CD4-positive, alpha-beta T cell (primary cell): ENCODE results near the gene KSR2. TPM values are rescaled to one million over a fixed set of nuclear protein-coding genes. Genes with fewer than 3 reads are reported as not detected.

Source experiments
- ATAC-seq: fragments of 200-7000 bp; cut with Tn5 transposase; one replicate; pipeline ENCODE4 v1.10.0; 2022; ENCODE audit warnings: mild to moderate bottlenecking; ENCODE audit not compliant: poor library complexity
- CTCF ChIA-PET: fragments of 350-600 bp; sonication (Branson Sonifier 250); formaldehyde crosslinking; loops from one replicate; lab custom pipeline; 2021; ENCODE audit warnings: antibody characterized with exemption, inconsistent platforms; lab: Charles Lee
- POLR2A ChIA-PET: fragments of 350-600 bp; sonication (Branson Sonifier 250); formaldehyde crosslinking; loops from one replicate; lab custom pipeline; 2021; ENCODE audit warnings: antibody characterized with exemption, inconsistent platforms; lab: Charles Lee
- DNase-seq, 14 experiments: peaks; one replicate each; pipeline ENCODE4 v3.0.0-alpha.2; 2013 to 2020; ENCODE audit warnings: mixed read lengths in 2 of 14
- H3K27ac ChIP-seq, 2 donors: one replicate each; pipeline versions ENCODE4 v1.5.1 to v1.7.0; 2013; ENCODE audit warnings: low read length in 2 of 2, low read depth in 1 of 2, mild to moderate bottlenecking in 1 of 2
- H3K27me3 ChIP-seq, 2 experiments: 1 replicate in 1 of 2; 2 replicates in 1 of 2; pipeline versions ENCODE4 v1.6.1 to v1.7.0; 2013; ENCODE audit warnings: low read length in 2 of 2, control low read depth in 1 of 2, mild to moderate bottlenecking in 1 of 2, moderate library complexity in 1 of 2; ENCODE audit not compliant: insufficient read depth in 2 of 2, control insufficient read depth in 1 of 2
- H3K36me3 ChIP-seq: one replicate; pipeline ENCODE4 v1.6.1; 2013; ENCODE audit warnings: low read length, control low read depth; ENCODE audit not compliant: insufficient read depth
- H3K4me1 ChIP-seq: one replicate; pipeline ENCODE4 v1.6.1; 2013; ENCODE audit warnings: low read length, control low read depth; ENCODE audit not compliant: insufficient read depth
- H3K4me3 ChIP-seq: one replicate; pipeline ENCODE4 v1.5.1; 2013; ENCODE audit warnings: mild to moderate bottlenecking, low read length, moderate library complexity
- H3K9me3 ChIP-seq, 2 experiments: 1 replicate in 1 of 2; 2 replicates in 1 of 2; pipeline versions ENCODE4 v1.6.1 to v1.7.0; 2013; ENCODE audit warnings: low read length in 2 of 2, mild to moderate bottlenecking in 2 of 2, control low read depth in 1 of 2, moderate library complexity in 1 of 2; ENCODE audit not compliant: control insufficient read depth in 1 of 2, insufficient read depth in 1 of 2
- H3K27ac Mint-ChIP-seq: one replicate; pipeline ENCODE4 v1.8.0; 2020; ENCODE audit warnings: mixed read lengths
- H3K27me3 Mint-ChIP-seq: one replicate; pipeline ENCODE4 v1.8.0; 2021; ENCODE audit warnings: mixed read lengths
- H3K36me3 Mint-ChIP-seq: one replicate; pipeline ENCODE4 v1.8.0; 2021; ENCODE audit warnings: low read depth, mixed read lengths
- H3K4me1 Mint-ChIP-seq: one replicate; pipeline ENCODE4 v1.8.0; 2021; ENCODE audit warnings: low read depth, mixed read lengths
- H3K4me3 Mint-ChIP-seq: one replicate; pipeline ENCODE4 v1.8.0; 2020; ENCODE audit warnings: mild to moderate bottlenecking, mixed read lengths
- H3K9me3 Mint-ChIP-seq: one replicate; pipeline ENCODE4 v1.8.0; 2020; ENCODE audit warnings: mixed read lengths
- intact Hi-C, 2 experiments: fragments of 100-400 bp; cut with DNase I in 1 of 2; cut with micrococcal nuclease in 1 of 2; formaldehyde crosslinking; loops; one replicate each; pipeline versions ENCODE4 v1.15.1 to v1.9.0; 2023 to 2025; cut with DNase I, micrococcal nuclease
- total RNA-seq, 174 experiments: library from RNA in 2 of 174; stranded (reverse) in 2 of 174; gene quantifications; one replicate each; pipeline ENCODE4 v1.2.3 and lab custom pipeline; 2021 to 2026
- TF ChIP-seq, protein P1 (sequence below): fragments of 200-600 bp; IDR thresholded peaks from one replicate; pipeline ENCODE4 v1.8.0; 2022; ENCODE audit warnings: antibody characterized with exemption, mild to moderate bottlenecking

The KSR2 gene
- total RNA-seq, 2 experiments from 2014 or later: 0.05 to 0.17 TPM

DNA sequence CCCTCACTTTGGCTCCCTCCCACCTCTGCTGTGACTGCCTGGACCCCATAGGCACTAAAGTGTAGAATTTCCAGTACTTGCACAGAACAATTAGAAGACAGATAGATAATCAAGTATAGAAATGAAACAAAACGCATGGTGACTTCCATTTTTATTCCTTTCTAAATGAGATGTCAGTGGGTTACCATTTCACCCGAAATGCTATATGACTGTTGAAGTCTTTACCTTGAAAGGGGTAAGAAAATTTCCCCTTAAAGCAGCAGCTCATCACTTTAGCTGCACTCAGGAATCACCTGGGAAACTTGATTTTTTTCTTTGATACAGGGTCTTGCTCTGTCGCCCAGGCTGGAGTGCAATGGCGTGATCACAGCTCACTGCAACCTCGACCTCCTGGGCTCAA is 12.5 kb upstream of the KSR2 start:
- peaks cover 2 to 8% of the 10 kb centered on the region in 2 experiments for H3K27me3 ChIP-seq
- Mint-ChIP-seq H3K27me3 (peaks cover 25% of the 10 kb centered on the region), H3K36me3 (no peaks in the 10 kb centered on the region), H3K4me3 (no peak overlapping the region), H3K4me1 (no peaks in the 10 kb centered on the region), H3K27ac (no peak overlapping the region), H3K9me3 (no peaks in the 10 kb centered on the region)
- H3K27ac ChIP-seq: no peak overlapping the region
- intact Hi-C loops: no loop called here
- DNase-seq (no peak), ATAC-seq (no peak)
- TF ChIP-seq, protein P1, sequence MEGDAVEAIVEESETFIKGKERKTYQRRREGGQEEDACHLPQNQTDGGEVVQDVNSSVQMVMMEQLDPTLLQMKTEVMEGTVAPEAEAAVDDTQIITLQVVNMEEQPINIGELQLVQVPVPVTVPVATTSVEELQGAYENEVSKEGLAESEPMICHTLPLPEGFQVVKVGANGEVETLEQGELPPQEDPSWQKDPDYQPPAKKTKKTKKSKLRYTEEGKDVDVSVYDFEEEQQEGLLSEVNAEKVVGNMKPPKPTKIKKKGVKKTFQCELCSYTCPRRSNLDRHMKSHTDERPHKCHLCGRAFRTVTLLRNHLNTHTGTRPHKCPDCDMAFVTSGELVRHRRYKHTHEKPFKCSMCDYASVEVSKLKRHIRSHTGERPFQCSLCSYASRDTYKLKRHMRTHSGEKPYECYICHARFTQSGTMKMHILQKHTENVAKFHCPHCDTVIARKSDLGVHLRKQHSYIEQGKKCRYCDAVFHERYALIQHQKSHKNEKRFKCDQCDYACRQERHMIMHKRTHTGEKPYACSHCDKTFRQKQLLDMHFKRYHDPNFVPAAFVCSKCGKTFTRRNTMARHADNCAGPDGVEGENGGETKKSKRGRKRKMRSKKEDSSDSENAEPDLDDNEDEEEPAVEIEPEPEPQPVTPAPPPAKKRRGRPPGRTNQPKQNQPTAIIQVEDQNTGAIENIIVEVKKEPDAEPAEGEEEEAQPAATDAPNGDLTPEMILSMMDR: no peak
- ChIA-PET POLR2A (no interaction called here), CTCF (no interaction called here)
- no peak overlapping the region for H3K4me3 ChIP-seq
- H3K4me1 ChIP-seq: no peaks in the 10 kb centered on the region
- no peaks in the 10 kb centered on the region for H3K36me3 ChIP-seq
- H3K9me3 ChIP-seq: no peaks in the 10 kb centered on the region

DNA sequence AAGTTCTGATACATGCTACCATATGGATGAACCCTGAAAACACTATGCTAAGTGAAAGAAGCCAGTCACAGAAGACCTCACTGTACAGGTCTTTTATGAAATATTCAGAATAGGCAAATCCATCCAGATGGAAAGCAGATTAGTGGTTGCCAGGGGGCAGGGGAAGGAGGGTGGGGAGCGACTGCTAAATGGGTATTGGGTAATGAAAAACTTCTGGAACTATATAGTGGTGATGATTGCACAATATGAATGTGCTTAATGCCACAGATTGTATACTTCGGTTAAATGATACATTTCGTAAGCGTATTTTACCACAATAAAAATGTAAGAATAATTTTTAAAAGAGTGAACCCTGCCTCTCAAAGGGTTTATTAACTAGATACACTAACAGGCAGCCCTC is 11.8 kb upstream of the KSR2 start:
- TF ChIP-seq, protein P1: no peak
- Histone ChIP-seq H3K4me1 (no peaks in the 10 kb centered on the region), H3K4me3 (no peak overlapping the region), H3K27me3 (peaks cover 2 to 4% of the 10 kb centered on the region in 2 experiments), H3K27ac (no peak overlapping the region), H3K9me3 (no peaks in the 10 kb centered on the region), H3K36me3 (no peaks in the 10 kb centered on the region)
- no peak for DNase-seq
- ATAC-seq: no peak
- intact Hi-C loops: no loop called here
- no peaks in the 10 kb centered on the region for H3K36me3 Mint-ChIP-seq
- ChIA-PET POLR2A (no interaction called here), CTCF (no interaction called here)
- H3K27me3 Mint-ChIP-seq: peaks cover 22% of the 10 kb centered on the region
- no peak overlapping the region for H3K27ac Mint-ChIP-seq
- no peak overlapping the region for H3K4me3 Mint-ChIP-seq
- H3K9me3 Mint-ChIP-seq: no peaks in the 10 kb centered on the region
- no peaks in the 10 kb centered on the region for H3K4me1 Mint-ChIP-seq

GRCh38 chr12:117977373-117977772 is 8.6 kb upstream of the KSR2 start:
- H3K4me3 ChIP-seq: no peak overlapping the region
- intact Hi-C loops: no loop called here
- no peak overlapping the region for H3K27ac Mint-ChIP-seq
- peaks cover 0 to 5% of the 10 kb centered on the region in 2 experiments for H3K9me3 ChIP-seq
- no peak overlapping the region for H3K27ac ChIP-seq
- H3K27me3 Mint-ChIP-seq: peaks cover 37% of the 10 kb centered on the region
- H3K4me1 ChIP-seq: no peaks in the 10 kb centered on the region
- H3K9me3 Mint-ChIP-seq: no peaks in the 10 kb centered on the region
- ChIA-PET POLR2A (no interaction called here), CTCF (no interaction called here)
- DNase-seq (no peak), ATAC-seq (no peak)
- no peak overlapping the region for H3K4me3 Mint-ChIP-seq
- peaks cover 5 to 9% of the 10 kb centered on the region in 2 experiments for H3K27me3 ChIP-seq
- TF ChIP-seq, protein P1: no peak
- no peaks in the 10 kb centered on the region for H3K36me3 Mint-ChIP-seq
- no peaks in the 10 kb centered on the region for H3K36me3 ChIP-seq
- H3K4me1 Mint-ChIP-seq: no peaks in the 10 kb centered on the region
